ENCODE results near the gene TAT.

Gene TAT

GRCh38 chr16:71536752-71537499 lies 40.0 kb downstream of the TAT start:
- no peak for DNase-seq

- DNase-seq, result no peak
Measured at GRCh38 chr16:71532366-71532765, 44.5 kb downstream of the TAT start.

DNA sequence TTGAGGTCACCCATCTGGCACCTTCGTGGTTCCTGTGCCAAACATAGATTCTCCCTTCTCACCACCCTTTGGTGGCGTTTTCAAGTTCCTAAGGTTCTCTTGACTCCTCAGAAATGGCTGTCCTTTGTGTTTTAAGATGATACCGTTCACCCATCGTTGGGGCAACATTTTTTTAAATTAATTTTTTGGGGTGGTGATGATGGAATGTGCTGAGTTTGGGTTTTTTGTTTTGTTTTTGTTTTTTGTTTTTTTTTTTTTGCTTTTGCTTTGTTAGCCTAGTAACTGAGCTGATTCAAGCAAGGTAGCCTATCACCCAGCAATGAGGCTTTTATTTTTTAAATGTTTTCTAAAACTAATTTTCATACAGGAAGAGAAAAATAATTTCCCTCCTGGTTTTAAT lies 48.0 kb downstream of the TAT start:
- DNase-seq, result no peak

- no peak for DNase-seq
Measured at GRCh38 chr16:71528257-71528656, 48.6 kb downstream of the TAT start.

- DNase-seq, result no peak
Measured at GRCh38 chr16:71526111-71526631, 50.7 kb downstream of the TAT start, which contains the start of gene CHST4. Gene CHST4, plus strand, starts transcription at chr16:71526426. Its CDS starts 10,252 bp downstream, at chr16:71536678.

DNA sequence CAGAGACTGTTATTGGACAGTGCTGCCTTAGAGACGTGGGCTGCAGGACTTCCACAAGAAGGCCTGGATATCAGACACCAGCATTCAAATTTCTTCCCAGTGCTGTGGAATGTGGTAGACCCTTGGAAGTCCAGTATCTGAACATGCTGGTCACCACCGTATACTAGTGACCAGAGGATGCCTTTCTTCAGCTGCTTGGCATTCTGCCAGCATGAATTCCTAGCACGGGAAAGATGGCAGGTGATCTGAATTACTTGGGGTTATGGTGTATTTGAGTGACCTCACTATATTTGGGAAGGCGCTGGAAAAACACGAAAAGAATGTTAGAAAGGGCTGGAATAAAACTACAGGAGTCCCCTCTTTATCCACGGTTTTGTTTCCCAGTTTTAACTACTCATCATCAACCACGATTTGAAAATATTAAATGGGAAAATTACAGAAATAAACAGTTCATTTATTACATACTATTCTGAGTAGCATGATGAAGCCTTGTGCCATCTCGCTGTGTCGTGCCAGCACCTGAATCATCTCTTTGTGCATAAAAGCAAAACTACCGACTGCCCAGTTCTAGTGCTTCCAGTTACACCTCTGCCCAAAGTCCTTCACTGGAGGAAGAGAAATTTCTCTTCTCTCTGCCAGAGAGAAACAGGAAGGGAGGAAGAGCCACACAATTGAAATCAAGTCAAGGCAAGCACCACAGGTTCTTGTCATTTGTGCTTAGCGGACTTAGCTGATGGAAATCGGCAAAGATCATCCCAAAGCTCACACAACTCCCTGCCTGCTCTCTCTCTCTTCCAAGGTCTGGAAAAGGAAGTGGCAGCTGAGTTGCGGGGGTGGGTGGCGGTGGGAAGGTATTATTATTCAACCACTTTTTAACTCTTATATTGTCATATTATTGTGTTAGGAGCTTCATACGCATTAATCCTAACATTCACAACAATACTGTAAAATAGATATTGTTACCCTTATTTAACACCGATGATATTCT lies 52.0 kb downstream of the TAT start:
- DNase-seq, result no peak

GRCh38 chr16:71520550-71520949 lies 56.3 kb downstream of the TAT start:
- no peak for DNase-seq
